ENCODE results near the gene HSD17B3.
"Not testable (repeated sequence)": the region's sequence is repeated elsewhere in the genome, so short reads cannot be mapped to it uniquely, and the experiment has no call there.

Gene HSD17B3

GRCh38 chr9:96189581-96189980 is 112.4 kb downstream of the HSD17B3 start:
- DNase-seq, result not testable (repeated sequence)

- no peak for DNase-seq
These were observed 113.4 kb downstream of the HSD17B3 start for GRCh38 chr9:96188571-96188970.

- no peak for DNase-seq
These were observed 114.8 kb downstream of the HSD17B3 start for GRCh38 chr9:96187151-96187555.

GRCh38 chr9:96186591-96187011 is 115.4 kb downstream of the HSD17B3 start:
- no peak for DNase-seq

GRCh38 chr9:96185518-96186156 is 116.3 kb downstream of the HSD17B3 start:
- no peak for DNase-seq
